Measurements from ENCODE around the gene ENOPH1.
A peak's percentile ranks its signal among the peaks of the same experiment; 100 is the strongest.
"Not testable (repeated sequence)": the region's sequence is repeated elsewhere in the genome, so short reads cannot be mapped to it uniquely, and the experiment has no call there.

Gene ENOPH1

GRCh38 chr4:82398263-82398662 lies 32.1 kb upstream of the ENOPH1 start:
- TF ChIP-seq SPI1 (IDR thresholded peaks at IDR 0.05; ENCODE audit: low read depth, low read length) (no peak), TAF1 (IDR thresholded peaks at IDR 0.05; ENCODE audit: low read depth, low read length) (no peak), POLR2A (IDR thresholded peaks at IDR 0.05; ENCODE audit: low read depth, low read length) (no peak), PAX5 (IDR thresholded peaks at IDR 0.05; ENCODE audit: insufficient read depth, low read length, severe bottlenecking) (no peak), POU2F2 (IDR thresholded peaks at IDR 0.05; ENCODE audit: low read depth, low read length) (no peak), POLR2AphosphoS5 (IDR thresholded peaks at IDR 0.05; ENCODE audit: low read depth, low read length) (no peak)
- FAIRE-seq: no peak
- no peak for DNase-seq (ENCODE audit: insufficient read length, low spot score)

GRCh38 chr4:82401600-82401999 lies 28.8 kb upstream of the ENOPH1 start:
- FAIRE-seq (no peak), DNase-seq (ENCODE audit: insufficient read length, low spot score) (no peak)
- TF ChIP-seq POU2F2 (IDR thresholded peaks at IDR 0.05; ENCODE audit: low read depth, low read length): no peak
- TF ChIP-seq POLR2AphosphoS5 (IDR thresholded peaks at IDR 0.05; ENCODE audit: low read depth, low read length): no peak
- TF ChIP-seq SPI1 (IDR thresholded peaks at IDR 0.05; ENCODE audit: low read depth, low read length): no peak
- TF ChIP-seq POLR2A (IDR thresholded peaks at IDR 0.05; ENCODE audit: low read depth, low read length): no peak
- no peak for TF ChIP-seq PAX5 (IDR thresholded peaks at IDR 0.05; ENCODE audit: insufficient read depth, low read length, severe bottlenecking)
- no peak for TF ChIP-seq TAF1 (IDR thresholded peaks at IDR 0.05; ENCODE audit: low read depth, low read length)

GRCh38 chr4:82402196-82402775 lies 28.1 kb upstream of the ENOPH1 start:
- DNase-seq (ENCODE audit: insufficient read length, low spot score) (no peak), FAIRE-seq (no peak)
- TF ChIP-seq POLR2A (IDR thresholded peaks at IDR 0.05; ENCODE audit: low read depth, low read length) (no peak), PAX5 (IDR thresholded peaks at IDR 0.05; ENCODE audit: insufficient read depth, low read length, severe bottlenecking) (no peak), TAF1 (IDR thresholded peaks at IDR 0.05; ENCODE audit: low read depth, low read length) (no peak), POLR2AphosphoS5 (IDR thresholded peaks at IDR 0.05; ENCODE audit: low read depth, low read length) (no peak), SPI1 (IDR thresholded peaks at IDR 0.05; ENCODE audit: low read depth, low read length) (no peak), POU2F2 (IDR thresholded peaks at IDR 0.05; ENCODE audit: low read depth, low read length) (no peak)

- DNase-seq (ENCODE audit: insufficient read length, low spot score) (no peak), FAIRE-seq (no peak)
- TF ChIP-seq SPI1 (IDR thresholded peaks at IDR 0.05; ENCODE audit: low read depth, low read length) (no peak), PAX5 (IDR thresholded peaks at IDR 0.05; ENCODE audit: insufficient read depth, low read length, severe bottlenecking) (no peak), POU2F2 (IDR thresholded peaks at IDR 0.05; ENCODE audit: low read depth, low read length) (no peak), TAF1 (IDR thresholded peaks at IDR 0.05; ENCODE audit: low read depth, low read length) (no peak), POLR2A (IDR thresholded peaks at IDR 0.05; ENCODE audit: low read depth, low read length) (no peak), POLR2AphosphoS5 (IDR thresholded peaks at IDR 0.05; ENCODE audit: low read depth, low read length) (no peak)
Measured at GRCh38 chr4:82403725-82404124, 26.7 kb upstream of the ENOPH1 start.

GRCh38 chr4:82415061-82415460 lies 15.3 kb upstream of the ENOPH1 start:
- not testable (repeated sequence) for DNase-seq (ENCODE audit: insufficient read length, low spot score); FAIRE-seq

GRCh38 chr4:82415922-82416365 lies 14.4 kb upstream of the ENOPH1 start:
- TF ChIP-seq TAF1 (IDR thresholded peaks at IDR 0.05; ENCODE audit: low read depth, low read length) (no peak), POU2F2 (IDR thresholded peaks at IDR 0.05; ENCODE audit: low read depth, low read length) (no peak), PAX5 (IDR thresholded peaks at IDR 0.05; ENCODE audit: insufficient read depth, low read length, severe bottlenecking) (no peak), POLR2AphosphoS5 (IDR thresholded peaks at IDR 0.05; ENCODE audit: low read depth, low read length) (no peak), POLR2A (IDR thresholded peaks at IDR 0.05; ENCODE audit: low read depth, low read length) (no peak), SPI1 (IDR thresholded peaks at IDR 0.05; ENCODE audit: low read depth, low read length) (no peak)
- no peak for FAIRE-seq
- DNase-seq (ENCODE audit: insufficient read length, low spot score): no peak

- no peak for FAIRE-seq
- no peak for DNase-seq (ENCODE audit: insufficient read length, low spot score)
- TF ChIP-seq POLR2A (IDR thresholded peaks at IDR 0.05; ENCODE audit: low read depth, low read length) (no peak; the same call in 1 of the 2 replicates), SPI1 (IDR thresholded peaks at IDR 0.05; ENCODE audit: low read depth, low read length) (peak; percentile 40; the same call in 1 of the 2 replicates)
Measured at GRCh38 chr4:82419451-82419850, 10.9 kb upstream of the ENOPH1 start.

- TF ChIP-seq SPI1 (IDR thresholded peaks at IDR 0.05; ENCODE audit: low read depth, low read length) (no peak), PAX5 (IDR thresholded peaks at IDR 0.05; ENCODE audit: insufficient read depth, low read length, severe bottlenecking) (no peak), POU2F2 (IDR thresholded peaks at IDR 0.05; ENCODE audit: low read depth, low read length) (peak; percentile 69), TAF1 (IDR thresholded peaks at IDR 0.05; ENCODE audit: low read depth, low read length) (no peak), POLR2A (IDR thresholded peaks at IDR 0.05; ENCODE audit: low read depth, low read length) (peak; percentile 90), POLR2AphosphoS5 (IDR thresholded peaks at IDR 0.05; ENCODE audit: low read depth, low read length) (peak; percentile 75)
- DNase-seq (ENCODE audit: insufficient read length, low spot score): no peak
Measured at GRCh38 chr4:82421796-82422560, 8.4 kb upstream of the ENOPH1 start.

GRCh38 chr4:82422616-82423015 lies 7.8 kb upstream of the ENOPH1 start:
- DNase-seq (ENCODE audit: insufficient read length, low spot score) (no peak), FAIRE-seq (no peak)
- TF ChIP-seq POLR2A (IDR thresholded peaks at IDR 0.05; ENCODE audit: low read depth, low read length): no peak

More at GRCh38 chr4:82421796-82422560, 8.4 kb upstream of the ENOPH1 start:
- FAIRE-seq: peak; percentile 26

All from GM12891 (cell line).